ENCODE results near the gene TRAIP.
"Not testable (repeated sequence)": the region's sequence is repeated elsewhere in the genome, so short reads cannot be mapped to it uniquely, and the experiment has no call there.

The TRAIP gene

DNA sequence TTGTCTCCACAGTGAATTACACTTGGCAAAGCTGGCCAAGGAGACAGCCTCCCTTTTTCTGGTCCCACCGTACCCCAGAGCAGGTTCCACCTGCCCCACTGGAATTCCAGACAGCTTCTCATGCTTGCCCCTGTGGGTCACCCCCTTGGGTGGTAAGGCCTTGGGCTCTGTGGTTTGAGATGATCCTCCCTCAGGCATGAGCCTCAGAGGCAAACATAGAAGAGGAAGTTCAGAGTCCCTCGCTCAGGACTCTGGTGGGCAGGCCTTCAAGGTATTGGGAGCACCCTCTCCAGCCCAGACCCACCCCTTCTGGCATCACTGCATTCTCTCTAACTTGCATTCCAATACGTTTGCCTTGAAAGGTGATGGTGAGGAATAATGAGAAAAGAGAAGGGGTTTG lies 25.0 kb downstream of the TRAIP start:
- TF ChIP-seq PAX5 (IDR thresholded peaks at IDR 0.05; ENCODE audit: insufficient read depth, low read length, severe bottlenecking), result no peak
- TF ChIP-seq POLR2A (IDR thresholded peaks at IDR 0.05; ENCODE audit: low read depth, low read length), result no peak
- TF ChIP-seq POU2F2 (IDR thresholded peaks at IDR 0.05; ENCODE audit: low read depth, low read length), result no peak
- no peak for TF ChIP-seq POLR2AphosphoS5 (IDR thresholded peaks at IDR 0.05; ENCODE audit: low read depth, low read length)
- no peak for TF ChIP-seq SPI1 (IDR thresholded peaks at IDR 0.05; ENCODE audit: low read depth, low read length)
- TF ChIP-seq TAF1 (IDR thresholded peaks at IDR 0.05; ENCODE audit: low read depth, low read length), result no peak
- no peak for FAIRE-seq
- no peak for DNase-seq (ENCODE audit: insufficient read length, low spot score)

DNA sequence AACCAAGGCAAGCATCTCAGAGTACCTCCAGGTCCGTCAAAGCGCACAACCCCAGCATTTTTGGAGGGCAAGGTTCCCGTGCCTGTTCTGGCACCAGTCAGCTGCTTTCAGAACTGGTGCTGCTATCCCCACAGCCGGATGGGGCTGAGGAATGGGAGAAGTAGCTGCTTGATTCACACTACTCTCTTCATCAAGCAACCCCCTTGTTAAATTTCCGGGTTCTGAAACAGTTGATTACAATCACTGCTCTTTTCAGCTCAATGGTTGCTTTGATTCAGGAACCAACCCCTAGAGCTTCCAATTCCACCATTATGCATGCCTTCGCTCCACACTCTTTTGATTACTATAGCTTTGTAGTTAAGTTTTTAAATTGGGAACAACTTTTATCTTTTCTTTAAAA lies 30.3 kb downstream of the TRAIP start:
- DNase-seq (ENCODE audit: insufficient read length, low spot score), result no peak
- no peak for FAIRE-seq
- TF ChIP-seq POLR2AphosphoS5 (IDR thresholded peaks at IDR 0.05; ENCODE audit: low read depth, low read length) (no peak), POU2F2 (IDR thresholded peaks at IDR 0.05; ENCODE audit: low read depth, low read length) (no peak), TAF1 (IDR thresholded peaks at IDR 0.05; ENCODE audit: low read depth, low read length) (no peak), POLR2A (IDR thresholded peaks at IDR 0.05; ENCODE audit: low read depth, low read length) (no peak), SPI1 (IDR thresholded peaks at IDR 0.05; ENCODE audit: low read depth, low read length) (no peak), PAX5 (IDR thresholded peaks at IDR 0.05; ENCODE audit: insufficient read depth, low read length, severe bottlenecking) (no peak)

DNA sequence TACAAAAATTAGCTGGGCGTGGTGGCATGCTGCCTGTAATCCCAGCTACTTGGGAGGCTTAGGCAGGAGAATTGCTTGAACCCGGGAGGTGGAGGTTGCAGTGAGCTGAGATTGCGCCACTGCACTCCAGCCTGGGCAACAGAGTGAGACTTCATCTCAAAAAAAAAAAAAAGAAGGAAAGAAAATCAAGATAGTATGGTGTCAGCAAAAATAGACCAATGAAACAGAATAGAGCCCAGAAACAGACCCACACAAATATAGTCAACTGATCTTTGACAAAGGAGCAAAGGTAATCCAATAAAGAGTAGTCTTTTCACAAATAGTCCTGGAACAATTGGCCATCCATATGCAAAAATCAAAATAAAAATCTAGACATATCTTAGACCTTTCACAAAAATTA lies 33.2 kb downstream of the TRAIP start:
- not testable (repeated sequence) for DNase-seq (ENCODE audit: insufficient read length, low spot score); FAIRE-seq

DNA sequence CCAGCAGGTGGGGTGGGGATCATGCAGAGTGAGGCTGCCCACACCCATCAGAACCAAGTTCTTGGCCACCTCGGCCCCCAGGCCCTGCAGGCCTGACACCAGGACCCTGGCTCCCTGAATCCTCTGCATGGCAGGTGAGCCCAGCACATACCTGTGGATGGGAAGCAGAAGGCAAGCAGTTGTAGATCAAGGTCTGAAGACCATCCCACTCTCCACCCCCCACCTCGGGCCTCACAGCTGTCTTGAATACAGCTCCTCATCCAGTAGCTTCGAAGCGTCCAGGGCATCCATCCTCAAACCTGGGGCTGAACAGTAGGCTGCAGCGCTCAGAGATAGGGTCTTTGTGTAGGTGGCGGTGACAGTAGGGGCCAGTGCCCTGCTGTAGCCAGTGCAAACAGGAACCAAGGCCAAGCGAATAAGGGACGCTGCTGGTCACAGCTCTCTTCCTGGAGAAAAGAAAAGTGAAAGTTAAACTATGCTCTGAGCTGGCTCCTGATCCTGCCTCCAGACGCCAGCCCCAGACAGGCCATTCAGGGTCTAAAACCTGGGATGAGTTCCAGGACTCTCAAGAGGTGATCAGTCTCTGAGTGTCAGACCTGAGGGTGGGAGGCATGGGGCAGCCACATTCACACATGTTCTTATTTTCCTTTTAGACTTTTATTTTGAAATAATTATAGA lies 42.7 kb downstream of the TRAIP start, which contains the start of gene UBA7:
UBA7 (minus strand) TSS at position 457 of the 678 bp plus-strand sequence; CDS start at position 291, 166 bp downstream.
- TF ChIP-seq TAF1 (IDR thresholded peaks at IDR 0.05; ENCODE audit: low read depth, low read length), result peak; percentile 73
- no peak for TF ChIP-seq SPI1 (IDR thresholded peaks at IDR 0.05; ENCODE audit: low read depth, low read length)
- peak; percentile 45 for TF ChIP-seq POLR2A (IDR thresholded peaks at IDR 0.05; ENCODE audit: low read depth, low read length)
- DNase-seq (ENCODE audit: insufficient read length, low spot score) (peak; percentile 74), FAIRE-seq (peak; percentile 96)

- TF ChIP-seq POLR2AphosphoS5 (IDR thresholded peaks at IDR 0.05; ENCODE audit: low read depth, low read length) (no peak), POU2F2 (IDR thresholded peaks at IDR 0.05; ENCODE audit: low read depth, low read length) (no peak), POLR2A (IDR thresholded peaks at IDR 0.05; ENCODE audit: low read depth, low read length) (no peak), PAX5 (IDR thresholded peaks at IDR 0.05; ENCODE audit: insufficient read depth, low read length, severe bottlenecking) (no peak), SPI1 (IDR thresholded peaks at IDR 0.05; ENCODE audit: low read depth, low read length) (no peak), TAF1 (IDR thresholded peaks at IDR 0.05; ENCODE audit: low read depth, low read length) (no peak)
- FAIRE-seq, result no peak
Measured at GRCh38 chr3:49812916-49813496, 43.4 kb downstream of the TRAIP start.

GRCh38 chr3:49807431-49808114 lies 48.8 kb downstream of the TRAIP start:
- FAIRE-seq, result peak; percentile 83
- TF ChIP-seq PAX5 (IDR thresholded peaks at IDR 0.05; ENCODE audit: insufficient read depth, low read length, severe bottlenecking) (no peak), POU2F2 (IDR thresholded peaks at IDR 0.05; ENCODE audit: low read depth, low read length) (no peak), POLR2AphosphoS5 (IDR thresholded peaks at IDR 0.05; ENCODE audit: low read depth, low read length) (no peak), SPI1 (IDR thresholded peaks at IDR 0.05; ENCODE audit: low read depth, low read length) (no peak), POLR2A (IDR thresholded peaks at IDR 0.05; ENCODE audit: low read depth, low read length) (no peak), TAF1 (IDR thresholded peaks at IDR 0.05; ENCODE audit: low read depth, low read length) (no peak)
- DNase-seq (ENCODE audit: insufficient read length, low spot score), result no peak

More at GRCh38 chr3:49812916-49813496, 43.4 kb downstream of the TRAIP start:
- DNase-seq (ENCODE audit: insufficient read length, low spot score), result no peak

DNA sequence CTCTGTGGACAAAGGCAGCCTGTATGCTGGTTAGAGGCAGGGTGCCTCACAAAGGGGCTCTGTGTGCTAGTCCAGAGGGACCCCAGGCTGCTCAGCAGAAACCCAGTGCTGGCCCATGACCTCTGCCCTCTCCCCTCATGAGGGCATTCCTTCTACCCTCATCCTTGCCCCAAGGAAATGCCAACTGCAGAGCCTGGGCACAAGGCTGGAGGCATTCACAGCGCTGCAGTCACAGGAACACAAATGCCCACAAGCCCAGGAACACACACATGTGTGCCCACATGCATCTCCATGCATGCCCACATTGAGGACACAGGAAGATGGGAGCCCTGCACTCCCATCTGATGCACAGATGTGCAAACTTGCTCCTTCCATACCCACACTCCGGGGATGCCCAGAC lies 49.5 kb downstream of the TRAIP start:
- DNase-seq (ENCODE audit: insufficient read length, low spot score) (no peak), FAIRE-seq (peak; percentile 16)
- TF ChIP-seq TAF1 (IDR thresholded peaks at IDR 0.05; ENCODE audit: low read depth, low read length) (no peak), SPI1 (IDR thresholded peaks at IDR 0.05; ENCODE audit: low read depth, low read length) (no peak), POLR2A (IDR thresholded peaks at IDR 0.05; ENCODE audit: low read depth, low read length) (no peak), PAX5 (IDR thresholded peaks at IDR 0.05; ENCODE audit: insufficient read depth, low read length, severe bottlenecking) (no peak), POU2F2 (IDR thresholded peaks at IDR 0.05; ENCODE audit: low read depth, low read length) (no peak), POLR2AphosphoS5 (IDR thresholded peaks at IDR 0.05; ENCODE audit: low read depth, low read length) (no peak)

GRCh38 chr3:49805897-49806701 lies 50.3 kb downstream of the TRAIP start:
- DNase-seq (ENCODE audit: insufficient read length, low spot score), result no peak
- TF ChIP-seq TAF1 (IDR thresholded peaks at IDR 0.05; ENCODE audit: low read depth, low read length) (no peak), POLR2A (IDR thresholded peaks at IDR 0.05; ENCODE audit: low read depth, low read length) (peak; percentile 44; the same call in 1 of the 2 replicates)
- FAIRE-seq, result peak; percentile 65

DNA sequence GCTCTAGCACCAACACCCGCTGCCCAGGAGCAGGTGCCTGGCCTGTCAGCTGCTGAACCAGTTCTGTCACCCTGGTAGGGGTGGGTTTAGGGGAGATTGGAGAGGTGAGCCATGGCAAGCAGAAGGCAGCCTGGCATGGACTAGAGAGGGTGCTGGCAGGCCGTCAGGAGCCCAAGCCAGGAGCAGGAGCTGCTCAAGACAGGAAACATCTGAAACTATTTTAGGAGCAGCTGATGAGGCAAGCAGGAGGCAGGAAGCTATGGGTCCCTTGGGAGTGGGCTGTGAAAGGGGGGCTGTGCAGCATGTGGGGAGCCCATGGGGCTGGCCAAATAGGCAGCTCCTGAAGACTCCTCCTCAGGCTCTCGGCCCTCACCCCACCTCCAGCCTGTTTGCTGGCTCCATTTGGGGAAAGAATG lies 51.0 kb downstream of the TRAIP start:
- FAIRE-seq, result peak; percentile 87
- no peak for DNase-seq (ENCODE audit: insufficient read length, low spot score)
- TF ChIP-seq PAX5 (IDR thresholded peaks at IDR 0.05; ENCODE audit: insufficient read depth, low read length, severe bottlenecking) (no peak), POLR2AphosphoS5 (IDR thresholded peaks at IDR 0.05; ENCODE audit: low read depth, low read length) (0 out of 2 replicates have a peak, but pooled peaks have one; percentile 25)

All from GM12891 (cell line).